Measurements from ENCODE around the gene USP15.

DNA sequence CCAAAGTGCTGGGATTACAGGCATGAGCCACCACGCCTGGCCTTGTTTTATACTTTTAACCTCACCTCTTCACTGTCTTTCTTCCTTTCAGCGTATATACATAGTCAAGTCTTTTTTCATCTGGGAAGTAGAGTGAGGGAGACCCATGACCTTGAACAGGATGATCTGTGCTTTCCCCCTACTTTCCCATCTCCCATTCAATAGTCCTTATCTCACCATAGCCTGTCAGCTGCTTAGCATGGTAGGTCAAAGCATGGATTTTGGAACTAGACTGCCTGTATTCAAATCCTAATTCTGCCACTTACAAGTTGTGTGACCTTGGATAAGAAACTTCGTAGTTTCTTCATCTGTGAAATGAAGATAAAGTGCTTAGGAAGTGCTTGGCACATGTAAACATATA lies 110.0 kb downstream of the USP15 start:
- TF ChIP-seq ZNF140 (tag by site-specific recombination; IDR thresholded peaks at IDR 0.05) (no peak), RBAK (tag by site-specific recombination; IDR thresholded peaks at IDR 0.05) (no peak), ZNF274 (IDR thresholded peaks at IDR 0.05; ENCODE audit: low read length) (no peak), ZNF274 (tag by site-specific recombination; IDR thresholded peaks at IDR 0.05; ENCODE audit: borderline replicate concordance) (no peak)
- TF ChIP-seq, protein P1, sequence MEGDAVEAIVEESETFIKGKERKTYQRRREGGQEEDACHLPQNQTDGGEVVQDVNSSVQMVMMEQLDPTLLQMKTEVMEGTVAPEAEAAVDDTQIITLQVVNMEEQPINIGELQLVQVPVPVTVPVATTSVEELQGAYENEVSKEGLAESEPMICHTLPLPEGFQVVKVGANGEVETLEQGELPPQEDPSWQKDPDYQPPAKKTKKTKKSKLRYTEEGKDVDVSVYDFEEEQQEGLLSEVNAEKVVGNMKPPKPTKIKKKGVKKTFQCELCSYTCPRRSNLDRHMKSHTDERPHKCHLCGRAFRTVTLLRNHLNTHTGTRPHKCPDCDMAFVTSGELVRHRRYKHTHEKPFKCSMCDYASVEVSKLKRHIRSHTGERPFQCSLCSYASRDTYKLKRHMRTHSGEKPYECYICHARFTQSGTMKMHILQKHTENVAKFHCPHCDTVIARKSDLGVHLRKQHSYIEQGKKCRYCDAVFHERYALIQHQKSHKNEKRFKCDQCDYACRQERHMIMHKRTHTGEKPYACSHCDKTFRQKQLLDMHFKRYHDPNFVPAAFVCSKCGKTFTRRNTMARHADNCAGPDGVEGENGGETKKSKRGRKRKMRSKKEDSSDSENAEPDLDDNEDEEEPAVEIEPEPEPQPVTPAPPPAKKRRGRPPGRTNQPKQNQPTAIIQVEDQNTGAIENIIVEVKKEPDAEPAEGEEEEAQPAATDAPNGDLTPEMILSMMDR (tag by site-specific recombination; IDR thresholded peaks at IDR 0.05): no peak
- TF ChIP-seq, protein P2, sequence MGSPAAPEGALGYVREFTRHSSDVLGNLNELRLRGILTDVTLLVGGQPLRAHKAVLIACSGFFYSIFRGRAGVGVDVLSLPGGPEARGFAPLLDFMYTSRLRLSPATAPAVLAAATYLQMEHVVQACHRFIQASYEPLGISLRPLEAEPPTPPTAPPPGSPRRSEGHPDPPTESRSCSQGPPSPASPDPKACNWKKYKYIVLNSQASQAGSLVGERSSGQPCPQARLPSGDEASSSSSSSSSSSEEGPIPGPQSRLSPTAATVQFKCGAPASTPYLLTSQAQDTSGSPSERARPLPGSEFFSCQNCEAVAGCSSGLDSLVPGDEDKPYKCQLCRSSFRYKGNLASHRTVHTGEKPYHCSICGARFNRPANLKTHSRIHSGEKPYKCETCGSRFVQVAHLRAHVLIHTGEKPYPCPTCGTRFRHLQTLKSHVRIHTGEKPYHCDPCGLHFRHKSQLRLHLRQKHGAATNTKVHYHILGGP (tag by site-specific recombination; IDR thresholded peaks at IDR 0.05): no peak
- TF ChIP-seq, protein P3, sequence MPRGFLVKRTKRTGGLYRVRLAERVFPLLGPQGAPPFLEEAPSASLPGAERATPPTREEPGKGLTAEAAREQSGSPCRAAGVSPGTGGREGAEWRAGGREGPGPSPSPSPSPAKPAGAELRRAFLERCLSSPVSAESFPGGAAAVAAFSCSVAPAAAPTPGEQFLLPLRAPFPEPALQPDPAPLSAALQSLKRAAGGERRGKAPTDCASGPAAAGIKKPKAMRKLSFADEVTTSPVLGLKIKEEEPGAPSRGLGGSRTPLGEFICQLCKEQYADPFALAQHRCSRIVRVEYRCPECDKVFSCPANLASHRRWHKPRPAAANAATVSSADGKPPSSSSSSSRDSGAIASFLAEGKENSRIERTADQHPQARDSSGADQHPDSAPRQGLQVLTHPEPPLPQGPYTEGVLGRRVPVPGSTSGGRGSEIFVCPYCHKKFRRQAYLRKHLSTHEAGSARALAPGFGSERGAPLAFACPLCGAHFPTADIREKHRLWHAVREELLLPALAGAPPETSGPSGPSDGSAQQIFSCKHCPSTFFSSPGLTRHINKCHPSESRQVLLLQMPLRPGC (tag by site-specific recombination; IDR thresholded peaks at IDR 0.05): no peak
